ENCODE data around the gene THSD8.

GRCh38 chr19:12767666-12768065 is 34.2 kb upstream of the THSD8 start:
- TF ChIP-seq GATA2 (IDR thresholded peaks at IDR 0.05; ENCODE audit: low read depth, low read length): no peak
- no peak for TF ChIP-seq GATA3 (IDR thresholded peaks at IDR 0.05; ENCODE audit: low read depth, low read length)
